ENCODE data around the gene PECR.
"Not testable (repeated sequence)": the region's sequence is repeated elsewhere in the genome, so short reads cannot be mapped to it uniquely, and the experiment has no call there.

Gene PECR

GRCh38 chr2:216017365-216017764 lies 64.2 kb downstream of the PECR start:
- DNase-seq: no peak
- TF ChIP-seq GATA1 (IDR thresholded peaks at IDR 0.05; ENCODE audit: low read depth, low read length) (no peak), POLR2A (IDR thresholded peaks at IDR 0.05; ENCODE audit: low read length) (no peak)

GRCh38 chr2:216016581-216016980 lies 65.0 kb downstream of the PECR start:
- DNase-seq: no peak
- TF ChIP-seq GATA1 (IDR thresholded peaks at IDR 0.05; ENCODE audit: low read depth, low read length): no peak
- TF ChIP-seq POLR2A (IDR thresholded peaks at IDR 0.05; ENCODE audit: low read length): no peak

- DNase-seq: no peak
- TF ChIP-seq POLR2A (IDR thresholded peaks at IDR 0.05; ENCODE audit: low read length): no peak
- TF ChIP-seq GATA1 (IDR thresholded peaks at IDR 0.05; ENCODE audit: low read depth, low read length): no peak
These were observed 65.7 kb downstream of the PECR start for GRCh38 chr2:216015722-216016464.

GRCh38 chr2:216014986-216015385 lies 66.6 kb downstream of the PECR start:
- no peak for DNase-seq
- TF ChIP-seq POLR2A (IDR thresholded peaks at IDR 0.05; ENCODE audit: low read length) (no peak), GATA1 (IDR thresholded peaks at IDR 0.05; ENCODE audit: low read depth, low read length) (no peak)

- TF ChIP-seq GATA1 (IDR thresholded peaks at IDR 0.05; ENCODE audit: low read depth, low read length) (no peak), POLR2A (IDR thresholded peaks at IDR 0.05; ENCODE audit: low read length) (peak; percentile 0)
These were observed 67.6 kb downstream of the PECR start for GRCh38 chr2:216014006-216014405.

GRCh38 chr2:216013080-216013909 lies 68.3 kb downstream of the PECR start, which contains the start of gene MREG:
Gene MREG (minus strand): TSS chr2:216013551. CDS start chr2:216013327, 224 bp downstream.
- DNase-seq: peak; percentile 82 to 85
- TF ChIP-seq GATA1 (IDR thresholded peaks at IDR 0.05; ENCODE audit: low read depth, low read length) (no peak), POLR2A (IDR thresholded peaks at IDR 0.05; ENCODE audit: low read length) (no peak)

More at GRCh38 chr2:216014006-216014405, 67.6 kb downstream of the PECR start:
- DNase-seq: no peak

GRCh38 chr2:216012830-216013079 lies 68.9 kb downstream of the PECR start:
- TF ChIP-seq GATA1 (IDR thresholded peaks at IDR 0.05; ENCODE audit: low read depth, low read length): no peak
- no peak for TF ChIP-seq POLR2A (IDR thresholded peaks at IDR 0.05; ENCODE audit: low read length)
- DNase-seq: no peak

GRCh38 chr2:216012133-216012829 lies 69.3 kb downstream of the PECR start:
- peak in 1 of 2 experiments; percentile 33 for DNase-seq

GRCh38 chr2:216009215-216009614 lies 72.4 kb downstream of the PECR start:
- DNase-seq: not testable (repeated sequence)

More at GRCh38 chr2:216012133-216012829, 69.3 kb downstream of the PECR start:
- TF ChIP-seq POLR2A (IDR thresholded peaks at IDR 0.05; ENCODE audit: low read length) (no peak), GATA1 (IDR thresholded peaks at IDR 0.05; ENCODE audit: low read depth, low read length) (no peak)

GRCh38 chr2:216008387-216008786 lies 73.2 kb downstream of the PECR start:
- DNase-seq: no peak
- TF ChIP-seq POLR2A (IDR thresholded peaks at IDR 0.05; ENCODE audit: low read length) (no peak), GATA1 (IDR thresholded peaks at IDR 0.05; ENCODE audit: low read depth, low read length) (no peak)

GRCh38 chr2:216006164-216006663 lies 75.4 kb downstream of the PECR start:
- no peak for TF ChIP-seq POLR2A (IDR thresholded peaks at IDR 0.05; ENCODE audit: low read length)
- TF ChIP-seq GATA1 (IDR thresholded peaks at IDR 0.05; ENCODE audit: low read depth, low read length): no peak
- peak; percentile 31 to 36 for DNase-seq

- TF ChIP-seq POLR2A (IDR thresholded peaks at IDR 0.05; ENCODE audit: low read length): peak; percentile 62
- no peak for TF ChIP-seq GATA1 (IDR thresholded peaks at IDR 0.05; ENCODE audit: low read depth, low read length)
- peak; percentile 84 to 91 for DNase-seq
These were observed 76.8 kb downstream of the PECR start for GRCh38 chr2:216004697-216005283.

GRCh38 chr2:216003876-216004696 lies 77.5 kb downstream of the PECR start:
- TF ChIP-seq GATA1 (IDR thresholded peaks at IDR 0.05; ENCODE audit: low read depth, low read length) (no peak), POLR2A (IDR thresholded peaks at IDR 0.05; ENCODE audit: low read length) (no peak)
- DNase-seq: peak in 1 of 2 experiments; percentile 82
